IMR-90 (cell line): ENCODE data around the gene PREP. TPM values are rescaled to one million over a fixed set of nuclear protein-coding genes. Genes with fewer than 3 reads are reported as not detected.

Experiments
- ATAC-seq: fragments of 200-7000 bp; cut with Tn5 transposase; 2 replicates; pipeline ENCODE4 v1.9.1; 2020; ENCODE audit warnings: low read depth, mild to moderate bottlenecking, moderate library complexity
- BruUV-seq: library from RNA; stranded (reverse); fragments of 400-500 nt; replicated peaks from 2 replicates; lab custom pipeline; 2021; lab: Mats Ljungman, UMichigan
- CTCF ChIA-PET: fragments of 300-600 bp; formaldehyde crosslinking; extraction: SDS; loops from one replicate; lab custom pipeline; 2021; ENCODE audit warnings: antibody characterized with exemption; lab: Yijun Ruan, JAX
- POLR2A ChIA-PET: fragments of 300-600 bp; sonication (Branson Sonifier 250); formaldehyde crosslinking; loops from one replicate; lab custom pipeline; 2022; ENCODE audit warnings: antibody characterized with exemption; ENCODE audit not compliant: unreplicated experiment; lab: Charles Lee
- DNase-seq: peaks from one replicate; pipeline ENCODE4 v3.0.0; 2013
- H2AFZ ChIP-seq: replicated peaks from 2 replicates; pipeline ENCODE3; 2013; ENCODE audit warnings: low read length, mild to moderate bottlenecking; ENCODE audit not compliant: poor library complexity
- H2AK5ac ChIP-seq: 2 replicates; pipeline ENCODE4 v1.6.1; 2013; ENCODE audit warnings: low read depth, low read length, inconsistent platforms
- H2AK9ac ChIP-seq: replicated peaks from 2 replicates; pipeline ENCODE3; 2013; ENCODE audit warnings: mild to moderate bottlenecking, low read depth, low read length, moderate library complexity; ENCODE audit not compliant: poor library complexity
- H2BK120ac ChIP-seq: 2 replicates; pipeline ENCODE4 v1.6.1; 2013; ENCODE audit warnings: low read depth, low read length, inconsistent platforms
- H2BK15ac ChIP-seq: 3 replicates; pipeline ENCODE4 v1.6.1; 2013; ENCODE audit warnings: low read depth, low read length, inconsistent platforms
- H2BK20ac ChIP-seq: 2 replicates; pipeline ENCODE4 v1.6.1; 2013; ENCODE audit warnings: low read depth, mild to moderate bottlenecking, inconsistent platforms, low read length, moderate library complexity
- H2BK5ac ChIP-seq: 2 replicates; pipeline ENCODE4 v1.6.1; 2013; ENCODE audit warnings: mild to moderate bottlenecking, low read depth, low read length, inconsistent platforms; ENCODE audit not compliant: poor library complexity, severe bottlenecking
- H3K14ac ChIP-seq: replicated peaks from 2 replicates; pipeline ENCODE4 v1.6.1; 2013; ENCODE audit warnings: low read depth, low read length, inconsistent platforms
- H3K18ac ChIP-seq: 2 replicates; pipeline ENCODE4 v1.6.1; 2013; ENCODE audit warnings: low read depth, low read length, control low read depth
- H3K23ac ChIP-seq: 2 replicates; pipeline ENCODE4 v1.6.1; 2013; ENCODE audit warnings: low read depth, low read length, inconsistent platforms
- H3K27ac ChIP-seq: 2 replicates; pipeline ENCODE4 v1.5.1; 2013; ENCODE audit warnings: mild to moderate bottlenecking, control low read depth, low read length; ENCODE audit not compliant: insufficient read depth
- H3K27me3 ChIP-seq: 2 replicates; pipeline ENCODE4 v1.6.1; 2013; ENCODE audit warnings: low read length; ENCODE audit not compliant: control insufficient read depth, insufficient read depth
- H3K36me3 ChIP-seq: 2 replicates; pipeline ENCODE4 v1.6.1; 2013; ENCODE audit warnings: low read length, mixed read lengths; ENCODE audit not compliant: control insufficient read depth, insufficient read depth
- H3K4ac ChIP-seq: 2 replicates; pipeline ENCODE4 v1.6.1; 2013; ENCODE audit warnings: low read depth, low read length, inconsistent platforms
- H3K4me1 ChIP-seq: 2 replicates; pipeline ENCODE4 v1.6.1; 2013; ENCODE audit warnings: low read length, mixed read lengths; ENCODE audit not compliant: control insufficient read depth, insufficient read depth
- H3K4me2 ChIP-seq: 2 replicates; pipeline ENCODE4 v1.6.1; 2013; ENCODE audit warnings: low read depth, mild to moderate bottlenecking, control low read depth, low read length, moderate library complexity
- H3K4me3 ChIP-seq: 2 replicates; pipeline ENCODE4 v1.5.1; 2013; ENCODE audit warnings: low read depth, mild to moderate bottlenecking, control low read depth, low read length, moderate library complexity; ENCODE audit not compliant: insufficient read depth
- H3K56ac ChIP-seq: 2 replicates; pipeline ENCODE4 v1.6.1; 2013; ENCODE audit warnings: low read length, inconsistent platforms; ENCODE audit not compliant: insufficient read depth; ENCODE audit errors: extremely low read depth
- H3K79me1 ChIP-seq, 2 experiments: 2 replicates each; pipeline ENCODE4 v1.6.1; 2013; ENCODE audit warnings: low read length in 2 of 2, inconsistent platforms in 1 of 2, low read depth in 1 of 2
- H3K9ac ChIP-seq: 2 replicates; pipeline ENCODE4 v1.6.1; 2013; ENCODE audit warnings: low read depth, low read length, control low read depth
- H3K9me1 ChIP-seq: 2 replicates; pipeline ENCODE4 v1.6.1; 2013; ENCODE audit warnings: low read length, inconsistent platforms; ENCODE audit not compliant: insufficient read depth
- H3K9me3 ChIP-seq: 2 replicates; pipeline ENCODE4 v1.6.1; 2013; ENCODE audit warnings: low read length; ENCODE audit not compliant: control insufficient read depth, insufficient read depth
- H4K20me1 ChIP-seq: 2 replicates; pipeline ENCODE4 v1.6.1; 2013; ENCODE audit warnings: low read length, inconsistent platforms; ENCODE audit not compliant: insufficient read depth
- H4K5ac ChIP-seq: 2 replicates; pipeline ENCODE4 v1.6.1; 2013; ENCODE audit warnings: mild to moderate bottlenecking, low read depth, low read length, control low read depth
- H4K8ac ChIP-seq, 2 experiments: 2 replicates each; pipeline ENCODE4 v1.6.1; 2013; ENCODE audit warnings: low read depth in 2 of 2, low read length in 2 of 2, control low read depth in 1 of 2, inconsistent platforms in 1 of 2
- H4K91ac ChIP-seq: 2 replicates; pipeline ENCODE4 v1.6.1; 2013; ENCODE audit warnings: low read depth, low read length, inconsistent platforms; ENCODE audit not compliant: insufficient read depth
- CEBPB ChIP-seq: IDR thresholded peaks from 2 replicates; pipeline ENCODE4 v1.6.1; 2012; ENCODE audit warnings: low read depth, low read length, improper control_type of control experiment
- MAZ ChIP-seq: IDR thresholded peaks from 2 replicates; pipeline ENCODE4 v1.6.1; 2012; ENCODE audit warnings: low read depth, mild to moderate bottlenecking, low read length, improper control_type of control experiment, moderate library complexity, borderline replicate concordance
- MXI1 ChIP-seq: IDR thresholded peaks from 2 replicates; pipeline ENCODE4 v1.6.1; 2012; ENCODE audit warnings: low read depth, mild to moderate bottlenecking, low read length, moderate library complexity, borderline replicate concordance
- WGBS, 2 experiments: methylation state at CpG; one replicate each; pipeline versions ENCODE4 v1.1.5 to v1.1.7; 2013; ENCODE audit warnings: missing lambda C conversion rate in 2 of 2; ENCODE audit not compliant: insufficient read length in 1 of 2; ENCODE audit errors: extremely low coverage in 2 of 2; 5-methylcytosine and 5-hydroxymethylcytosine counted together
- dilution Hi-C: fragments of 300-500 bp; cut with HindIII; formaldehyde crosslinking; loops from one replicate; pipeline ENCODE4 v1.14.3; 2018; ENCODE audit warnings: low sequenced_read_pairs; ENCODE audit not compliant: unreplicated experiment
- in situ Hi-C: fragments of 300-500 bp; cut with MboI; formaldehyde crosslinking; loops from 3 replicates; pipeline ENCODE4 v1.14.3; 2019; ENCODE audit warnings: low sequenced_read_pairs, inconsistent platforms, mixed read lengths
- intact Hi-C: fragments of 100-400 bp; cut with micrococcal nuclease; formaldehyde crosslinking; loops from 2 replicates; pipeline ENCODE4 v1.10.0; 2022
- polyA plus RNA-seq, 3 experiments: library from polyadenylated mRNA; depleted of rRNA; stranded (reverse); fragments of >200 nt; gene quantifications; 2 replicates each; pipeline ENCODE4 v1.2.3, GENCODE V29; 2012; ENCODE audit warnings: low replicate concordance in 1 of 3
- total RNA-seq: library from RNA; depleted of rRNA; stranded (reverse); fragments of >200 nt; gene quantifications from 2 replicates; pipeline ENCODE4 v1.2.3, GENCODE V29; 2012

The PREP gene
- total and polyA plus RNA-seq, 2 of the 4 experiments (the other 2 are of a cell fraction), result 21.0 to 25.7 TPM

DNA sequence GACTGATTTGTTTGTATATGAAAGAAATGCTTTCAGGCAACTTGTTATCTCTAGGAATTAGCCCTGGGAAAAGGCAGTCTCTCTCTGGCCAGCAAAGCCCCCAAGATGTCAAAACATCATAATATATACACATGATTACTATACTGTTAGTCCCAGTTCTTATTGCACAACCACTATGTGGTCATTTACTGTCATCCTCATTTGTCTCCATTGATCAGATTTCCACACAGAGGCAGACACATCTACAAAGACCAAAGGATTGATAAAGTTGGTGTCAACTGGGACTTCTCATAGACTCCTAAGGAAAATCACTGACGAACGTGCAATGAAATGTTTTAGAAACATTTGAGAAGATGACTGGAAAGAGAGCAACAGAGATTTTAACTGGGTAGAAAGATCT lies 151.2 kb downstream of the PREP start:
- Histone ChIP-seq H4K91ac (no peak overlapping the region), H2BK120ac (no peak overlapping the region), H3K9me3 (no peaks in the 10 kb centered on the region), H3K79me1 (no peaks in the 10 kb centered on the region), H2BK5ac (no peak overlapping the region), H4K5ac (no peak overlapping the region), H2AK9ac (no peak overlapping the region), H3K9ac (no peak overlapping the region), H3K14ac (no peak overlapping the region), H3K4me1 (no peaks in the 10 kb centered on the region), H3K9me1 (no peaks in the 10 kb centered on the region), H2BK20ac (no peak overlapping the region), H3K4me3 (no peak overlapping the region), H2BK15ac (no peak overlapping the region), H3K18ac (no peak overlapping the region), H2AFZ (no peak overlapping the region), H4K20me1 (no peaks in the 10 kb centered on the region), H3K27me3 (no peaks in the 10 kb centered on the region; the same call in 1 of the 2 replicates), H2AK5ac (no peak overlapping the region), H4K8ac (no peak overlapping the region), H3K23ac (no peak overlapping the region), H3K36me3 (no peaks in the 10 kb centered on the region), H3K27ac (no peak overlapping the region), H3K4me2 (no peak overlapping the region), H3K4ac (no peak overlapping the region), H3K56ac (no peak overlapping the region)
- in situ Hi-C loops (no loop called here), dilution Hi-C loops (no loop called here), intact Hi-C loops (no loop called here)
- DNase-seq, result no peak
- TF ChIP-seq MXI1 (no peak), MAZ (no peak), CEBPB (peak; percentile 65)
- no CpG with 5 or more reads among the region's 2 CpGs for WGBS, 2 experiments
- no TSS peak for BruUV-seq
- ATAC-seq, result no peak; the same call in 1 of the 2 replicates
- POLR2A ChIA-PET, result no interaction called here
- CTCF ChIA-PET, result no interaction called here
